Caco-2 (cell line): ENCODE data around the gene IGFBP1. TPM values are rescaled to one million over a fixed set of nuclear protein-coding genes. Genes with fewer than 3 reads are reported as not detected.

Experiments
- BruUV-seq: library from RNA; stranded (reverse); fragments of 400-500 nt; replicated peaks from 2 replicates; lab custom pipeline; 2021; lab: Mats Ljungman, UMichigan
- CTCF ChIA-PET: fragments of 300-600 bp; sonication (Branson Sonifier 250); formaldehyde crosslinking; loops from one replicate; lab custom pipeline; 2022; ENCODE audit warnings: antibody characterized with exemption; lab: Charles Lee
- POLR2A ChIA-PET: fragments of 300-600 bp; sonication (Branson Sonifier 250); formaldehyde crosslinking; loops from one replicate; lab custom pipeline; 2022; ENCODE audit warnings: antibody characterized with exemption; lab: Charles Lee
- DNase-seq, 2 experiments: peaks; one replicate each; pipeline versions ENCODE4 v3.0.0 to v3.0.0-alpha.2; 2020 to 2022
- H3K27me3 ChIP-seq: replicated peaks from 2 replicates; pipeline ENCODE4 v1.6.0; 2011; ENCODE audit warnings: low read length; ENCODE audit not compliant: control insufficient read depth, insufficient read depth
- H3K36me3 ChIP-seq: 2 replicates; pipeline ENCODE4 v1.5.1; 2011; ENCODE audit warnings: low read length; ENCODE audit not compliant: control insufficient read depth, insufficient read depth
- H3K4me1 ChIP-seq: fragments of 250-450 bp; sonication (Bioruptor Pico); 2 replicates; pipeline ENCODE4 v1.5.1; 2020; ENCODE audit warnings: mild to moderate bottlenecking
- H3K4me3 ChIP-seq: 2 replicates; pipeline ENCODE4 v1.5.1; 2011; ENCODE audit warnings: low read depth, mild to moderate bottlenecking, control low read depth, low read length
- H3K9me3 ChIP-seq: fragments of 250-450 bp; sonication (Bioruptor Pico); 2 replicates; pipeline ENCODE4 v1.5.1; 2020; ENCODE audit warnings: mild to moderate bottlenecking, moderate library complexity
- H3K27ac Mint-ChIP-seq: one replicate; pipeline ENCODE4 v1.8.0; 2022; ENCODE audit warnings: mixed read lengths; ENCODE audit not compliant: unreplicated experiment
- H3K27me3 Mint-ChIP-seq: one replicate; pipeline ENCODE4 v1.8.0; 2022; ENCODE audit warnings: mixed read lengths; ENCODE audit not compliant: insufficient read depth, unreplicated experiment
- H3K36me3 Mint-ChIP-seq: one replicate; pipeline ENCODE4 v1.8.0; 2022; ENCODE audit warnings: mild to moderate bottlenecking, mixed read lengths; ENCODE audit not compliant: insufficient read depth, unreplicated experiment
- H3K4me1 Mint-ChIP-seq: one replicate; pipeline ENCODE4 v1.8.0; 2022; ENCODE audit warnings: low read depth, mixed read lengths; ENCODE audit not compliant: unreplicated experiment
- H3K4me3 Mint-ChIP-seq: one replicate; pipeline ENCODE4 v1.8.0; 2022; ENCODE audit warnings: mild to moderate bottlenecking, moderate library complexity, mixed read lengths; ENCODE audit not compliant: unreplicated experiment
- H3K9me3 Mint-ChIP-seq: one replicate; pipeline ENCODE4 v1.8.0; 2022; ENCODE audit warnings: mixed read lengths; ENCODE audit not compliant: unreplicated experiment
- CTCF ChIP-seq, 2 experiments: fragments of 200-600 bp in 1 of 2; IDR thresholded peaks; 1 replicate in 1 of 2; 2 replicates in 1 of 2; pipeline versions ENCODE4 v1.5.1 to v1.8.0; 2011 to 2022; ENCODE audit warnings: antibody characterized with exemption in 1 of 2, control low read depth in 1 of 2, inconsistent platforms in 1 of 2, low read depth in 1 of 2, low read length in 1 of 2, mild to moderate bottlenecking in 1 of 2, moderate library complexity in 1 of 2; ENCODE audit not compliant: insufficient read depth in 1 of 2, severe bottlenecking in 1 of 2, unreplicated experiment in 1 of 2
- intact Hi-C: fragments of 100-400 bp; cut with micrococcal nuclease; formaldehyde crosslinking; loops from one replicate; pipeline ENCODE4 v1.10.0; 2022; ENCODE audit not compliant: unreplicated experiment
- total RNA-seq: library from RNA; stranded (reverse); gene quantifications from 2 replicates; pipeline ENCODE4 v1.2.3, GENCODE V29; 2022

The IGFBP1 gene
- total RNA-seq, 1 experiment from 2014 or later = not detected

- H3K4me3 Mint-ChIP-seq = no peak overlapping the region
- H3K36me3 Mint-ChIP-seq = no peaks in the 10 kb centered on the region
- Histone ChIP-seq H3K27me3 (no peaks in the 10 kb centered on the region; the same call in 1 of the 2 replicates), H3K4me3 (no peak overlapping the region), H3K36me3 (no peaks in the 10 kb centered on the region), H3K4me1 (no peaks in the 10 kb centered on the region), H3K9me3 (no peaks in the 10 kb centered on the region)
- CTCF ChIA-PET = no interaction called here
- no peaks in the 10 kb centered on the region for H3K9me3 Mint-ChIP-seq
- DNase-seq = no peak
- POLR2A ChIA-PET = no interaction called here
- no peak overlapping the region for H3K27ac Mint-ChIP-seq
- peaks cover 10% of the 10 kb centered on the region for H3K27me3 Mint-ChIP-seq
- no TSS peak for BruUV-seq
- no peaks in the 10 kb centered on the region for H3K4me1 Mint-ChIP-seq
- intact Hi-C loops = no loop called here
- no peak for TF ChIP-seq CTCF (IDR thresholded peaks at IDR 0.05; ENCODE audit: insufficient read depth in 1 of 2, low read depth in 1 of 2, low read length in 1 of 2, severe bottlenecking in 1 of 2, unreplicated experiment in 1 of 2)
These were observed 22.6 kb downstream of the IGFBP1 start for GRCh38 chr7:45910855-45911254.

GRCh38 chr7:45911311-45911710 is 23.0 kb downstream of the IGFBP1 start:
- Histone ChIP-seq H3K4me1 (no peaks in the 10 kb centered on the region), H3K27me3 (no peaks in the 10 kb centered on the region; the same call in none of the 2 replicates), H3K9me3 (no peaks in the 10 kb centered on the region), H3K36me3 (no peaks in the 10 kb centered on the region), H3K4me3 (no peak overlapping the region)
- BruUV-seq = no TSS peak
- Mint-ChIP-seq H3K4me1 (no peaks in the 10 kb centered on the region), H3K4me3 (no peak overlapping the region), H3K27ac (no peak overlapping the region), H3K9me3 (no peaks in the 10 kb centered on the region), H3K36me3 (no peaks in the 10 kb centered on the region), H3K27me3 (peaks cover 11% of the 10 kb centered on the region)
- intact Hi-C loops = no loop called here
- POLR2A ChIA-PET = no interaction called here
- CTCF ChIA-PET = no interaction called here
- TF ChIP-seq CTCF (IDR thresholded peaks at IDR 0.05; ENCODE audit: insufficient read depth in 1 of 2, low read depth in 1 of 2, low read length in 1 of 2, severe bottlenecking in 1 of 2, unreplicated experiment in 1 of 2) = no peak
- DNase-seq = no peak

- Mint-ChIP-seq H3K36me3 (no peaks in the 10 kb centered on the region), H3K27me3 (peaks cover 11% of the 10 kb centered on the region), H3K4me3 (no peak overlapping the region), H3K4me1 (no peaks in the 10 kb centered on the region), H3K27ac (no peak overlapping the region), H3K9me3 (no peaks in the 10 kb centered on the region)
- H3K9me3 ChIP-seq = no peaks in the 10 kb centered on the region
- TF ChIP-seq CTCF (IDR thresholded peaks at IDR 0.05; ENCODE audit: insufficient read depth in 1 of 2, low read depth in 1 of 2, low read length in 1 of 2, severe bottlenecking in 1 of 2, unreplicated experiment in 1 of 2) = no peak
- ChIA-PET POLR2A (no interaction called here), CTCF (no interaction called here)
- peaks cover 5% of the 10 kb centered on the region; the same call in 1 of the 2 replicates for H3K4me1 ChIP-seq
- no peak overlapping the region for H3K4me3 ChIP-seq
- DNase-seq = no peak
- no peaks in the 10 kb centered on the region; the same call in none of the 2 replicates for H3K27me3 ChIP-seq
- no TSS peak for BruUV-seq
- intact Hi-C loops = no loop called here
- no peaks in the 10 kb centered on the region for H3K36me3 ChIP-seq
These were observed 24.7 kb downstream of the IGFBP1 start for GRCh38 chr7:45912972-45913371.
